H1 (cell line): ENCODE data around the gene OR4E2. TPM values are rescaled to one million over a fixed set of nuclear protein-coding genes. Genes with fewer than 3 reads are reported as not detected.

Experiments
- CTCF ChIA-PET: fragments of 300-600 bp; sonication (Branson Sonifier 250); formaldehyde crosslinking; loops from one replicate; lab custom pipeline; 2021; ENCODE audit not compliant: partially characterized antibody; lab: Charles Lee
- POLR2A ChIA-PET: fragments of 300-600 bp; sonication (Branson Sonifier 250); formaldehyde crosslinking; loops from one replicate; lab custom pipeline; 2021; ENCODE audit warnings: inconsistent platforms; ENCODE audit not compliant: partially characterized antibody; lab: Charles Lee
- DNase-seq, 2 experiments: peaks; one replicate each; pipeline versions ENCODE4 v3.0.0 to v3.0.0-alpha.2; 2010 to 2022; ENCODE audit warnings: low spot score in 2 of 2, low read depth in 1 of 2, mixed read lengths in 1 of 2
- FAIRE-seq: peaks from 2 replicates; lab custom pipeline; 2011; peaks lifted over from hg19 to GRCh38; lab: Jason Lieb, UNC
- H2AFZ ChIP-seq: 2 replicates; pipeline ENCODE4 v1.8.1; 2012; ENCODE audit warnings: low read length, inconsistent platforms
- H2AK5ac ChIP-seq: 2 replicates; pipeline ENCODE4 v1.6.1; 2013; ENCODE audit warnings: low read depth, low read length
- H2BK120ac ChIP-seq: replicated peaks from 2 replicates; pipeline ENCODE3; 2013; ENCODE audit warnings: low read depth, low read length, inconsistent platforms
- H2BK12ac ChIP-seq: 2 replicates; pipeline ENCODE4 v1.6.1; 2013; ENCODE audit warnings: low read depth, low read length
- H2BK15ac ChIP-seq: 2 replicates; pipeline ENCODE4 v1.6.1; 2013; ENCODE audit warnings: low read length
- H2BK20ac ChIP-seq: 2 replicates; pipeline ENCODE4 v1.6.1; 2013; ENCODE audit warnings: low read length
- H2BK5ac ChIP-seq: 2 replicates; pipeline ENCODE4 v1.6.1; 2013; ENCODE audit warnings: low read depth, low read length
- H3K14ac ChIP-seq: 2 replicates; pipeline ENCODE4 v1.6.1; 2013; ENCODE audit warnings: inconsistent platforms; ENCODE audit not compliant: insufficient read length
- H3K18ac ChIP-seq: 2 replicates; pipeline ENCODE4 v1.6.1; 2013; ENCODE audit warnings: low read length; ENCODE audit errors: extremely low read depth
- H3K23ac ChIP-seq: 2 replicates; pipeline ENCODE4 v1.6.1; 2013; ENCODE audit warnings: inconsistent platforms; ENCODE audit not compliant: insufficient read length
- H3K23me2 ChIP-seq: 2 replicates; pipeline ENCODE4 v1.6.1; 2013; ENCODE audit warnings: low read depth, low read length
- H3K27ac ChIP-seq: 2 replicates; pipeline ENCODE4 v1.6.1; 2011; ENCODE audit warnings: low read depth, low read length, inconsistent platforms
- H3K27me3 ChIP-seq, 4 experiments: replicated peaks in 1 of 4; 1 replicate in 1 of 4; 2 replicates in 3 of 4; pipeline versions ENCODE4 v1.6.1 to v1.8.1; 2011 to 2013; ENCODE audit warnings: low read length in 3 of 4, mild to moderate bottlenecking in 3 of 4, inconsistent platforms in 2 of 4, mixed read lengths in 2 of 4, moderate library complexity in 1 of 4; ENCODE audit not compliant: control insufficient read depth in 3 of 4, insufficient read depth in 3 of 4; ENCODE audit errors: extremely low read depth in 1 of 4
- H3K36me3 ChIP-seq, 4 experiments: 2 replicates each; pipeline versions ENCODE4 v1.6.1 to v1.8.1; 2011 to 2013; ENCODE audit warnings: mild to moderate bottlenecking in 4 of 4, low read length in 3 of 4, moderate library complexity in 2 of 4, control low read depth in 1 of 4, inconsistent platforms in 1 of 4; ENCODE audit not compliant: insufficient read depth in 4 of 4, control insufficient read depth in 2 of 4
- H3K4ac ChIP-seq: replicated peaks from 2 replicates; pipeline ENCODE3; 2013; ENCODE audit warnings: low read length, low read depth, mixed read lengths, inconsistent platforms; ENCODE audit not compliant: insufficient read length
- H3K4me1 ChIP-seq, 4 experiments: replicated peaks in 1 of 4; 1 replicate in 1 of 4; 2 replicates in 3 of 4; pipeline versions ENCODE4 v1.6.1 to v1.8.1; 2011 to 2013; ENCODE audit warnings: low read length in 3 of 4, inconsistent platforms in 2 of 4, mixed read lengths in 1 of 4; ENCODE audit not compliant: insufficient read depth in 4 of 4, control insufficient read depth in 3 of 4
- H3K4me2 ChIP-seq, 2 experiments: 2 replicates each; pipeline versions ENCODE4 v1.6.1 to v1.8.1; 2011 to 2013; ENCODE audit warnings: low read depth in 2 of 2, low read length in 2 of 2, control low read depth in 1 of 2, inconsistent platforms in 1 of 2, mild to moderate bottlenecking in 1 of 2; ENCODE audit not compliant: insufficient read depth in 1 of 2
- H3K4me3 ChIP-seq, 4 experiments: fragments of 200-600, 300-600 bp in 1 of 4; sonication (generic), shearing (Covaris generic), sonication (Bioruptor Twin) in 1 of 4; 2 replicates each; pipeline versions ENCODE4 v1.5.1 to v1.8.1; 2011 to 2016; ENCODE audit warnings: low read length in 4 of 4, low read depth in 3 of 4, control low read depth in 2 of 4, inconsistent platforms in 2 of 4, mild to moderate bottlenecking in 2 of 4, mixed read lengths in 1 of 4, moderate library complexity in 1 of 4; ENCODE audit not compliant: insufficient read depth in 2 of 4; ENCODE audit errors: extremely low read depth in 1 of 4
- H3K56ac ChIP-seq: replicated peaks from 2 replicates; pipeline ENCODE3; 2013; ENCODE audit warnings: low read depth, mild to moderate bottlenecking, mixed read lengths, low read length, inconsistent platforms; ENCODE audit not compliant: insufficient read length
- H3K79me1 ChIP-seq: 2 replicates; pipeline ENCODE4 v1.6.1; 2013; ENCODE audit warnings: low read depth, low read length, control low read depth
- H3K79me2 ChIP-seq, 2 experiments: 2 replicates each; pipeline versions ENCODE4 v1.6.1 to v1.8.1; 2012 to 2013; ENCODE audit warnings: low read length in 2 of 2, mild to moderate bottlenecking in 2 of 2, inconsistent platforms in 1 of 2; ENCODE audit not compliant: insufficient read depth in 2 of 2, control insufficient read depth in 1 of 2
- H3K9ac ChIP-seq, 4 experiments: replicated peaks in 1 of 4; 1 replicate in 1 of 4; 2 replicates in 3 of 4; pipeline versions ENCODE4 v1.6.1 to v1.8.1; 2011 to 2013; ENCODE audit warnings: low read depth in 3 of 4, low read length in 3 of 4, control low read depth in 2 of 4, mild to moderate bottlenecking in 2 of 4, moderate library complexity in 2 of 4, inconsistent platforms in 1 of 4; ENCODE audit errors: extremely low read depth in 1 of 4
- H3K9me3 ChIP-seq, 2 experiments: 2 replicates each; pipeline versions ENCODE4 v1.6.1 to v1.8.1; 2012 to 2013; ENCODE audit warnings: mild to moderate bottlenecking in 2 of 2, moderate library complexity in 2 of 2, control low read depth in 1 of 2, inconsistent platforms in 1 of 2, low read depth in 1 of 2, low read length in 1 of 2, mixed read lengths in 1 of 2; ENCODE audit not compliant: insufficient read depth in 2 of 2
- H4K20me1 ChIP-seq, 2 experiments: replicated peaks in 1 of 2; 2 replicates each; pipeline versions ENCODE3 to v1.8.1; 2011 to 2013; ENCODE audit warnings: inconsistent platforms in 2 of 2, low read length in 2 of 2, mild to moderate bottlenecking in 1 of 2; ENCODE audit not compliant: insufficient read depth in 2 of 2, control insufficient read depth in 1 of 2
- H4K5ac ChIP-seq: 2 replicates; pipeline ENCODE4 v1.6.1; 2013; ENCODE audit warnings: low read length, low read depth, mixed read lengths, inconsistent platforms; ENCODE audit not compliant: insufficient read length
- H4K8ac ChIP-seq: 2 replicates; pipeline ENCODE4 v1.8.0; 2013; ENCODE audit warnings: mild to moderate bottlenecking, moderate library complexity, low read length, inconsistent platforms; ENCODE audit not compliant: insufficient read depth; ENCODE audit errors: extremely low read depth
- H4K91ac ChIP-seq: replicated peaks from 2 replicates; pipeline ENCODE3; 2013; ENCODE audit warnings: low read length, mixed read lengths, inconsistent platforms; ENCODE audit not compliant: insufficient read length
- CHD1 ChIP-seq: IDR thresholded peaks from 2 replicates; pipeline ENCODE4 v1.6.1; 2012; ENCODE audit warnings: low read depth, low read length, improper control_type of control experiment
- GTF2F1 ChIP-seq: IDR thresholded peaks from 2 replicates; pipeline ENCODE4 v1.6.1; 2012; ENCODE audit warnings: low read depth, low read length, improper control_type of control experiment, borderline replicate concordance
- HDAC6 ChIP-seq: IDR thresholded peaks from one replicate; pipeline ENCODE4 v1.7.1; 2012; ENCODE audit warnings: low read depth, mild to moderate bottlenecking, inconsistent platforms, low read length, moderate library complexity
- KDM1A ChIP-seq: fragments of 200-600, 300-600 bp; sonication (generic); IDR thresholded peaks from 2 replicates; pipeline ENCODE4 v1.7.1; 2016; ENCODE audit warnings: mild to moderate bottlenecking, low read length, borderline replicate concordance
- PHF8 ChIP-seq: fragments of 200-600 bp; sonication (generic); conservative IDR thresholded peaks from 2 replicates; pipeline ENCODE4 v1.7.1; 2012; ENCODE audit warnings: low read depth, mild to moderate bottlenecking, inconsistent platforms, low read length, moderate library complexity
- TAF7 ChIP-seq: optimal IDR thresholded peaks from 2 replicates; pipeline ENCODE3; 2011; ENCODE audit warnings: low read depth, mild to moderate bottlenecking, inconsistent platforms, low read length, moderate library complexity, borderline replicate concordance
- WGBS, 2 experiments: shearing (Covaris generic) in 1 of 2; methylation state at CpG; one replicate each; pipeline versions ENCODE4 v1.1.6 to v1.1.7; 2013 to 2015; ENCODE audit warnings: low lambda C conversion rate in 2 of 2, mixed read lengths in 2 of 2, inconsistent platforms in 1 of 2, low coverage in 1 of 2, missing lambda C conversion rate in 1 of 2; ENCODE audit not compliant: insufficient replicate concordance in 2 of 2, insufficient coverage in 1 of 2, insufficient read length in 1 of 2; ENCODE audit errors: extremely low coverage in 1 of 2, missing lambda C conversion rate in 1 of 2; 5-methylcytosine and 5-hydroxymethylcytosine counted together
- polyA plus RNA-seq, 7 experiments: library from polyadenylated mRNA; depleted of rRNA in 3 of 7; stranded (reverse) in 5 of 7; unstranded in 2 of 7; fragments of >200 nt in 5 of 7; fragments of 200-250 nt in 2 of 7; gene quantifications; 1 replicate in 5 of 7; 2 replicates in 1 of 7; 4 replicates in 1 of 7; pipeline versions ENCODE4 v1.2.1 to v1.2.3, GENCODE V29; 2011 to 2013; ENCODE audit warnings: missing spikeins in 2 of 7, mixed read lengths in 2 of 7
- total RNA-seq: library from RNA; stranded (reverse); fragmentation: NEBNext Ultra II Directional; extraction: Animal tissue kit (Norgen Biotek cat#: 25700); gene quantifications from 2 replicates; pipeline ENCODE4 v1.2.1, GENCODE V29; 2021

Gene OR4E2
- total and polyA plus RNA-seq, 2 of the 8 experiments (the other 6 are each of a cell fraction or from before 2014, with no cell fraction given), result not detected

- ChIA-PET POLR2A (no interaction called here), CTCF (interaction anchor here (1.2 to 2.0 kb wide), 2 partner anchors 9 to 36 kb away, joined by 3 to 17 read pairs; no protein-coding TSS in a partner anchor)
- H2BK120ac ChIP-seq, result no peak overlapping the region
- no peak overlapping the region for H3K56ac ChIP-seq
- TF ChIP-seq GTF2F1 (no peak), KDM1A (no peak), PHF8 (no peak), TAF7 (no peak), CHD1 (no peak), HDAC6 (no peak)
- H3K27ac ChIP-seq, result no peak overlapping the region
- no peaks in the 10 kb centered on the region for H3K23me2 ChIP-seq
- no peaks in the 10 kb centered on the region for H4K20me1 ChIP-seq
- H2AFZ ChIP-seq, result no peak overlapping the region
- no peak overlapping the region for H3K9ac ChIP-seq
- H3K79me2 ChIP-seq, result no peaks in the 10 kb centered on the region
- no peak overlapping the region for H3K4ac ChIP-seq
- no peak overlapping the region for H2BK5ac ChIP-seq
- H4K8ac ChIP-seq, result no peak overlapping the region
- H2BK15ac ChIP-seq, result no peak overlapping the region
- no peak overlapping the region for H3K18ac ChIP-seq
- no peak overlapping the region for H2AK5ac ChIP-seq
- no peak overlapping the region for H3K4me3 ChIP-seq
- no peak overlapping the region for H4K91ac ChIP-seq
- H3K79me1 ChIP-seq, result no peaks in the 10 kb centered on the region
- no peak overlapping the region for H2BK12ac ChIP-seq
- no peaks in the 10 kb centered on the region for H3K36me3 ChIP-seq
- 83% methylated on average over 2 of the region's 2 CpGs; no CpG with 5 or more reads in 1 of the 2 experiments for WGBS, 2 experiments
- peaks cover 0 to 5% of the 10 kb centered on the region in 2 experiments; a peak in 1 of 4 replicates for H3K9me3 ChIP-seq
- H2BK20ac ChIP-seq, result no peak overlapping the region
- no peak for DNase-seq
- no peaks in the 10 kb centered on the region for H3K27me3 ChIP-seq
- H3K23ac ChIP-seq, result no peak overlapping the region
- FAIRE-seq, result no peak
- H4K5ac ChIP-seq, result no peak overlapping the region
- H3K4me1 ChIP-seq, result no peaks in the 10 kb centered on the region
- no peak overlapping the region for H3K4me2 ChIP-seq
- H3K14ac ChIP-seq, result no peak overlapping the region
Observed at GRCh38 chr14:21702316-21702715, 48.7 kb downstream of the OR4E2 start.
